Measurements from ENCODE around the gene ESYT2. TPM values are rescaled to one million over a fixed set of nuclear protein-coding genes. Genes with fewer than 3 reads are reported as not detected.

ESYT2 gene
- total and polyA plus RNA-seq, 2 donors (not counting 1 experiment from before 2014, with no cell fraction given): 66.0 to 93.0 TPM

GRCh38 chr7:158733220-158733519 is 96.1 kb downstream of the ESYT2 start:
- no peak overlapping the region for H3K4me2 ChIP-seq (ENCODE audit: extremely low read depth, insufficient read depth, low read length)
- TF ChIP-seq EZH2 (IDR thresholded peaks at IDR 0.05; ENCODE audit: low read length, missing control alignments) (no peak), CTCF (conservative IDR thresholded peaks at IDR 0.05 in 1 of 2, IDR thresholded peaks at IDR 0.05 in 1 of 2; ENCODE audit: low read depth in 1 of 2, low read length in 2 of 2) (no peak)
- no peak for DNase-seq (ENCODE audit: low read depth in 2 of 2)
- no peak overlapping the region for H3K27ac ChIP-seq (ENCODE audit: insufficient read depth, low read length)
- H3K4me1 ChIP-seq (ENCODE audit: control insufficient read depth, extremely low read depth, insufficient read depth, low read length): no peaks in the 10 kb centered on the region
- no peaks in the 10 kb centered on the region for H3K79me2 ChIP-seq (ENCODE audit: control insufficient read depth, insufficient read depth, low read length)
- H3K4me3 ChIP-seq (replicated peaks in 1 of 4; ENCODE audit: control extremely low read depth in 1 of 4, insufficient read depth in 1 of 4, low read depth in 3 of 4, low read length in 4 of 4): no peak overlapping the region
- peaks cover 10% of the 10 kb centered on the region for H3K36me3 ChIP-seq (ENCODE audit: control insufficient read depth, insufficient read depth, low read length)
- no peaks in the 10 kb centered on the region for H3K9me3 ChIP-seq (ENCODE audit: control insufficient read depth, insufficient read depth, low read depth, low read length)
- no peak overlapping the region for H2AFZ ChIP-seq (ENCODE audit: low read length)
- H4K20me1 ChIP-seq (ENCODE audit: control insufficient read depth, extremely low read depth, insufficient read depth, low read length): no peaks in the 10 kb centered on the region
- no peak overlapping the region for H3K9ac ChIP-seq (ENCODE audit: insufficient read depth, low read length)
- no peaks in the 10 kb centered on the region for H3K27me3 ChIP-seq (ENCODE audit: control insufficient read depth, insufficient read depth, low read length)

- TF ChIP-seq CTCF (conservative IDR thresholded peaks at IDR 0.05 in 1 of 2, IDR thresholded peaks at IDR 0.05 in 1 of 2; ENCODE audit: low read depth in 1 of 2, low read length in 2 of 2) (no peak), EZH2 (IDR thresholded peaks at IDR 0.05; ENCODE audit: low read length, missing control alignments) (no peak)
- no peak overlapping the region for H2AFZ ChIP-seq (ENCODE audit: low read length)
- no peak overlapping the region for H3K27ac ChIP-seq (ENCODE audit: insufficient read depth, low read length)
- no peak overlapping the region for H3K4me3 ChIP-seq (replicated peaks in 1 of 4; ENCODE audit: control extremely low read depth in 1 of 4, insufficient read depth in 1 of 4, low read depth in 3 of 4, low read length in 4 of 4)
- no peaks in the 10 kb centered on the region for H3K4me1 ChIP-seq (ENCODE audit: control insufficient read depth, extremely low read depth, insufficient read depth, low read length)
- no peaks in the 10 kb centered on the region for H3K27me3 ChIP-seq (ENCODE audit: control insufficient read depth, insufficient read depth, low read length)
- no peaks in the 10 kb centered on the region for H3K9me3 ChIP-seq (ENCODE audit: control insufficient read depth, insufficient read depth, low read depth, low read length)
- H3K36me3 ChIP-seq (ENCODE audit: control insufficient read depth, insufficient read depth, low read length): peaks cover 10% of the 10 kb centered on the region
- DNase-seq (ENCODE audit: low read depth in 2 of 2): no peak
- no peaks in the 10 kb centered on the region for H4K20me1 ChIP-seq (ENCODE audit: control insufficient read depth, extremely low read depth, insufficient read depth, low read length)
- no peak overlapping the region for H3K4me2 ChIP-seq (ENCODE audit: extremely low read depth, insufficient read depth, low read length)
- H3K79me2 ChIP-seq (ENCODE audit: control insufficient read depth, insufficient read depth, low read length): no peaks in the 10 kb centered on the region
- H3K9ac ChIP-seq (ENCODE audit: insufficient read depth, low read length): no peak overlapping the region
Measured at GRCh38 chr7:158732494-158733219, 96.7 kb downstream of the ESYT2 start.

DNA sequence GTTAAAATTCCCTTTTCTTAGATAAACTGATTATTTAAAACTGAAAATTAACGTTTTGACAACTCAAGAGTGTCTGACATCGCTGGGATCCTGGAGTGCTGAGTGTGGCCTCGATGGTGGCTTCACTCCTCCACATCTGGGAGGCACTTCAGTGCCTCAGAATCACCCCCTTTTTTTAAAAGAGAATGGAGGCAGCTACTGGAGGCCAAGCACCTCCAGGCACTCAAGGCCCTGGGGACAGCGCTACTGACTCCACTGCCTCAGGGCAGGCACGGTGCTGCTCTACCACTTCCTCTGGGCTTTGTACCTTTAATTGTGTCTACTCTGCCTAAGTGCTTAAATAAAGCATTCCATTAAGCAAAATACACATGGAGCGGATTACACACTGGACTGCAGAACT is 97.5 kb downstream of the ESYT2 start:
- H3K4me3 ChIP-seq (replicated peaks in 1 of 4; ENCODE audit: control extremely low read depth in 1 of 4, insufficient read depth in 1 of 4, low read depth in 3 of 4, low read length in 4 of 4): no peak overlapping the region
- no peaks in the 10 kb centered on the region for H3K9me3 ChIP-seq (ENCODE audit: control insufficient read depth, insufficient read depth, low read depth, low read length)
- H2AFZ ChIP-seq (ENCODE audit: low read length): no peak overlapping the region
- H3K9ac ChIP-seq (ENCODE audit: insufficient read depth, low read length): no peak overlapping the region
- H3K4me2 ChIP-seq (ENCODE audit: extremely low read depth, insufficient read depth, low read length): no peak overlapping the region
- no peak overlapping the region for H3K27ac ChIP-seq (ENCODE audit: insufficient read depth, low read length)
- H3K79me2 ChIP-seq (ENCODE audit: control insufficient read depth, insufficient read depth, low read length): no peaks in the 10 kb centered on the region
- DNase-seq (ENCODE audit: low read depth in 2 of 2): no peak
- peaks cover 6% of the 10 kb centered on the region for H3K36me3 ChIP-seq (ENCODE audit: control insufficient read depth, insufficient read depth, low read length)
- TF ChIP-seq EZH2 (IDR thresholded peaks at IDR 0.05; ENCODE audit: low read length, missing control alignments) (no peak), CTCF (conservative IDR thresholded peaks at IDR 0.05 in 1 of 2, IDR thresholded peaks at IDR 0.05 in 1 of 2; ENCODE audit: low read depth in 1 of 2, low read length in 2 of 2) (no peak)
- H3K27me3 ChIP-seq (ENCODE audit: control insufficient read depth, insufficient read depth, low read length): no peaks in the 10 kb centered on the region
- H3K4me1 ChIP-seq (ENCODE audit: control insufficient read depth, extremely low read depth, insufficient read depth, low read length): no peaks in the 10 kb centered on the region
- no peaks in the 10 kb centered on the region for H4K20me1 ChIP-seq (ENCODE audit: control insufficient read depth, extremely low read depth, insufficient read depth, low read length)

Measured in fibroblast of lung (primary cell).